ENCODE results near the gene UQCC3.
"Not testable (repeated sequence)": the region's sequence is repeated elsewhere in the genome, so short reads cannot be mapped to it uniquely, and the experiment has no call there.

- not testable (repeated sequence) for TF ChIP-seq CTCF, POLR2A (IDR thresholded peaks at IDR 0.05)
Observed at GRCh38 chr11:62675415-62675814, 3.9 kb downstream of the UQCC3 start.
